ENCODE data around the gene TMEM185A. TPM values are rescaled to one million over a fixed set of nuclear protein-coding genes. Genes with fewer than 3 reads are reported as not detected.
A peak's percentile ranks its signal among the peaks of the same experiment; 100 is the strongest.

Gene TMEM185A
- total RNA-seq, 1 donor from 2014 or later = 20.3 TPM

- no peak for DNase-seq (ENCODE audit: low read depth)
- Histone ChIP-seq H3K27me3 (ENCODE audit: control insufficient read depth, insufficient read depth, low read length) (no peaks in the 10 kb centered on the region), H3K36me3 (ENCODE audit: control insufficient read depth, insufficient read depth, low read length) (no peaks in the 10 kb centered on the region), H3K4me3 (ENCODE audit: low read depth, low read length) (no peak overlapping the region)
- no peak for TF ChIP-seq CTCF (IDR thresholded peaks at IDR 0.05; ENCODE audit: insufficient read depth, low read length, severe bottlenecking)
- FAIRE-seq = no peak
These were observed 8.0 kb upstream of the TMEM185A start for GRCh38 chrX:149639568-149639967.

DNA sequence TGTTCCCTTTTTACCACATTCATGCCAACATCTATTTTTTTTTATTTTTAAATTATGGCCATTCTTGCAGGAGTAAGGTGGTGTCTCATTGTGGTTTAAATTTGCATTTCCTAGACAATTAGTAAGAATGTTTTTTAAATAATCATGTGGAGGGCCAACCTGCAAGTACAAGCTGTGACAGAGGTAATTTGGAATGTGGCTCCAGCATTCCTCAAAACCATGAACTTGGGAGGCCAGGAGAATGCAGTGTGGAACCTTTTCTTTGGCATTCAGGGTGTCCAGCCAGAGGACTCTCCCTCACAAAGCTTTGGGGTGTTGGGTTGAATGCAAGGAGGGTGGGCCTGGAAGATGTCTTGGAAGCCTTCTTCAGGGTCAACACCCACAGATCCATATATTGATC is 7.3 kb upstream of the TMEM185A start:
- Histone ChIP-seq H3K36me3 (ENCODE audit: control insufficient read depth, insufficient read depth, low read length) (no peaks in the 10 kb centered on the region), H3K4me3 (ENCODE audit: low read depth, low read length) (no peak overlapping the region), H3K27me3 (ENCODE audit: control insufficient read depth, insufficient read depth, low read length) (no peaks in the 10 kb centered on the region)
- peak; percentile 46 for DNase-seq (ENCODE audit: low read depth)
- no peak for TF ChIP-seq CTCF (IDR thresholded peaks at IDR 0.05; ENCODE audit: insufficient read depth, low read length, severe bottlenecking)
- no peak for FAIRE-seq

DNA sequence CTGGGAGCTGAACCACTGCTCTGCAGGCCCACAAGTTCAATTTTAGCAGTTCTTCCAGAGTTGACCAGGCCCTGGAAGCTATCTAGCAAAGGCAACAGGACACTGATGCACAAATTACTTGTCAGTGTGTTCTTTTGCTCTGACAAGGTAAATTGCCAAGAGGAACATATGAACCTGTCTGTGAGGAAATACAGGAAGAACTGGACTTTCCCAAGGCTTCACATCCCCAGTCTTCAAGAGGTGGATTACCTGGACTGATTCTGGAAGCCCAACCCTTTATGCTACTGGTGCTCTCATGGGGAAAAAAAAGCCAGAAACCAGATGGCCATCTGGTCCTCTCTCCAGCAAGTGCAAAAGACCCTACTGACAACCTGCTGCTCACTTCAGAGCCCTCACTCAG is 1.9 kb upstream of the TMEM185A start:
- Histone ChIP-seq H3K27me3 (ENCODE audit: control insufficient read depth, insufficient read depth, low read length) (no peaks in the 10 kb centered on the region), H3K4me3 (ENCODE audit: low read depth, low read length) (no peak overlapping the region), H3K36me3 (ENCODE audit: control insufficient read depth, insufficient read depth, low read length) (no peaks in the 10 kb centered on the region)
- FAIRE-seq = no peak
- TF ChIP-seq CTCF (IDR thresholded peaks at IDR 0.05; ENCODE audit: insufficient read depth, low read length, severe bottlenecking) = no peak
- DNase-seq (ENCODE audit: low read depth) = no peak

DNA sequence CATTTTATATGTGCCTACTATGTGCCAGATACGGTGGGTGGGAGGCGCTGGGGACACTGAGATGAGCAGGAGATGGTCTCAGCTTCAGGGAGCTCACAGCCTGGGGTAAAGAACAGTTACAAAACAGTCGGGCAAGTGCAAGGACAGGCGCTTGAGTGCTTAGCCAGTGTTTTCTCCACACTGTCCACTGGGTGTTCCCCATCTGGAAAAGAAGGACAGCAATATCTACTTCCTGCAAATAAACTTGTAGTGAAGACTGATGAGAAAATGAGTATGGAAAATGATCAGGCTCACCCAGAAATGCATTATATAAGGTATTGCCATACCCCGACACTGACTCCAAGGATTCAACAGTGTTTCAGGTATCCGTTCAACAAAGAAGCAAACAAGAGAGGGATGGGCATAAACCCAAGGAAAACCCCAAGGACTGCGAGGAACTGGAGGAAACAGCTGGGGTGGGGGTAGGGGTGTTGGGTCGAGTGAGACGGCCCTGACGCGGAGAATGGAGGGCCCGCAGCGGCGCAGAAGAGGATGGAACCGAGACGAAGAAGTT is 835 bp downstream of the TMEM185A start:
- FAIRE-seq = no peak
- H3K4me3 ChIP-seq (ENCODE audit: low read depth, low read length) = peak overlapping the region; percentile 60
- TF ChIP-seq CTCF (IDR thresholded peaks at IDR 0.05; ENCODE audit: insufficient read depth, low read length, severe bottlenecking) = peak; percentile 5
- no peaks in the 10 kb centered on the region for H3K27me3 ChIP-seq (ENCODE audit: control insufficient read depth, insufficient read depth, low read length)
- peak; percentile 29 for DNase-seq (ENCODE audit: low read depth)
- H3K36me3 ChIP-seq (ENCODE audit: control insufficient read depth, insufficient read depth, low read length) = no peaks in the 10 kb centered on the region

- no peak for FAIRE-seq
- no peak overlapping the region for H3K4me3 ChIP-seq (ENCODE audit: low read depth, low read length)
These were observed 1.7 kb downstream of the TMEM185A start for GRCh38 chrX:149629730-149630387.

More at GRCh38 chrX:149629730-149630387, 1.7 kb downstream of the TMEM185A start:
- no peak for DNase-seq (ENCODE audit: low read depth)
- no peak for TF ChIP-seq CTCF (IDR thresholded peaks at IDR 0.05; ENCODE audit: insufficient read depth, low read length, severe bottlenecking)
- H3K36me3 ChIP-seq (ENCODE audit: control insufficient read depth, insufficient read depth, low read length) = no peaks in the 10 kb centered on the region
- no peaks in the 10 kb centered on the region for H3K27me3 ChIP-seq (ENCODE audit: control insufficient read depth, insufficient read depth, low read length)
